ENCODE data around the gene KCNK2.
A peak's percentile ranks its signal among the peaks of the same experiment; 100 is the strongest.

KCNK2 gene

DNA sequence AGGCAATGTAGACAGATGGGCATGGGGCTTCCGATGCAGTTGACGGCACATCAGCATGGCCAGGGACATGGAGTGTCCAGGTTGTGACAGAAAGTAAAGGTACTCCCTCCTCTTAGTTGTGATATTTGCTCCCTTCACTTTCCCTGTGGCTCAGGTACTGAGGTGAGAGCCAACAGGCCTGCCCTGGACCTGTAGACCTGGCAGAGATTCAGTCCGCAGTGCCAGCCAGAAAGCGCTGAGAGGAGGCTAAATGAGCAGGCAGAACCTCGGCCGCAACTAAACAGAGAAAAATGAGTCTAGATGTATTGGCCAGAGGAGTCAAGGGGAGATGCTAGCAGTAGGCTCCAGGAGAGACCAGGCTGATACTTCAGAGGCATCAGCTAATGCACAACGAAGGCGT, 22.6 kb upstream of the KCNK2 start:
- Mint-ChIP-seq H3K27ac (no peak overlapping the region), H3K36me3 (ENCODE audit: low read depth) (no peaks in the 10 kb centered on the region)

DNA sequence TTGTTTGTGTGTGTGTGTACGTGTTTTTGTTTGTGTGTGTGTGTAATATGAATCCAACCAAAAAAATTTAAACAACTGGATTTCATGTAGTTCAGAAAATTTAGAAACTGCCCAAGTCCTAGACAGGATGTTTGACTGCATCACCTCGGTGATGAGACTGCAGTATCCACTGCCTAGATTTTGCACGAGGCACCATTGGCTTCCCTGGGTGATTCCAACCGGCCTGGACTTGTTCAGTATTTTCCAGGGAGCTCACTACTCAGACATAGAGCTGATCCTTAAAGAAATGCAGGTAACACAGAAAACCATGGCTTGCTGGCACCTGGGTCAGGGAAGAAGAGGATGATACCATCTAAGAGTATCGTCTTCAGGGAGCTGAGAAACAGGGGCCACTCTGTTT, 18.2 kb upstream of the KCNK2 start:
- DNase-seq = no peak
- Mint-ChIP-seq H3K4me1 (peaks cover 26% of the 10 kb centered on the region), H3K36me3 (ENCODE audit: low read depth) (no peaks in the 10 kb centered on the region), H3K9me3 (no peaks in the 10 kb centered on the region), H3K27me3 (ENCODE audit: low read depth, poor library complexity) (peaks cover 4% of the 10 kb centered on the region), H3K4me3 (no peak overlapping the region), H3K27ac (no peak overlapping the region)
- TF ChIP-seq, protein P1, sequence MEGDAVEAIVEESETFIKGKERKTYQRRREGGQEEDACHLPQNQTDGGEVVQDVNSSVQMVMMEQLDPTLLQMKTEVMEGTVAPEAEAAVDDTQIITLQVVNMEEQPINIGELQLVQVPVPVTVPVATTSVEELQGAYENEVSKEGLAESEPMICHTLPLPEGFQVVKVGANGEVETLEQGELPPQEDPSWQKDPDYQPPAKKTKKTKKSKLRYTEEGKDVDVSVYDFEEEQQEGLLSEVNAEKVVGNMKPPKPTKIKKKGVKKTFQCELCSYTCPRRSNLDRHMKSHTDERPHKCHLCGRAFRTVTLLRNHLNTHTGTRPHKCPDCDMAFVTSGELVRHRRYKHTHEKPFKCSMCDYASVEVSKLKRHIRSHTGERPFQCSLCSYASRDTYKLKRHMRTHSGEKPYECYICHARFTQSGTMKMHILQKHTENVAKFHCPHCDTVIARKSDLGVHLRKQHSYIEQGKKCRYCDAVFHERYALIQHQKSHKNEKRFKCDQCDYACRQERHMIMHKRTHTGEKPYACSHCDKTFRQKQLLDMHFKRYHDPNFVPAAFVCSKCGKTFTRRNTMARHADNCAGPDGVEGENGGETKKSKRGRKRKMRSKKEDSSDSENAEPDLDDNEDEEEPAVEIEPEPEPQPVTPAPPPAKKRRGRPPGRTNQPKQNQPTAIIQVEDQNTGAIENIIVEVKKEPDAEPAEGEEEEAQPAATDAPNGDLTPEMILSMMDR (IDR thresholded peaks at IDR 0.05) = no peak

More for the DNA sequence above, 22.6 kb upstream of the KCNK2 start:
- Mint-ChIP-seq H3K9me3 (no peaks in the 10 kb centered on the region), H3K4me3 (no peak overlapping the region), H3K4me1 (peaks cover 10% of the 10 kb centered on the region), H3K27me3 (ENCODE audit: low read depth, poor library complexity) (peaks cover 7% of the 10 kb centered on the region)
- no peak for DNase-seq
- TF ChIP-seq, protein P1 (IDR thresholded peaks at IDR 0.05) = no peak

DNA sequence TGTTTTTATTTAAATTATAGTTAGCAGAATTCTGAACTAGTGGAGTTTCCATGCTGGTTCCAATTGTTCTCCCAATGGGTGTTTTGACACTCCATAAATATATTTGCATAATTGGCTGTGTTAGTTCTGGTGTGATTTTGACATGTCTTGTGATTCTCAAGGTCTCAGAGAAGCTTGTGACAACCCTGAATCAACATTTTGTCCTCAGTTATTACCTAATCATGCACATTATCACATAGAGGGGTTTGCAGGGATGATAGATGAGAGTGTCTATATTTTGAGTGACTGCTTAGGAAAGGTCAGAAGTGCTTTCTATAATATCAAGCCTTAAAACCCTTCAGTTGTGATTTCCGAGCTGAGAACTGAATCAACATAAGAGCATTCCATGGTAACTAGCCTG, 11.5 kb upstream of the KCNK2 start:
- TF ChIP-seq, protein P1 (IDR thresholded peaks at IDR 0.05) = no peak
- H3K4me1 Mint-ChIP-seq = peaks cover 5% of the 10 kb centered on the region
- H3K27ac Mint-ChIP-seq = no peak overlapping the region
- H3K27me3 Mint-ChIP-seq (ENCODE audit: low read depth, poor library complexity) = peaks cover 17% of the 10 kb centered on the region
- no peaks in the 10 kb centered on the region for H3K36me3 Mint-ChIP-seq (ENCODE audit: low read depth)
- H3K4me3 Mint-ChIP-seq = no peak overlapping the region
- no peaks in the 10 kb centered on the region for H3K9me3 Mint-ChIP-seq
- no peak for DNase-seq

DNA sequence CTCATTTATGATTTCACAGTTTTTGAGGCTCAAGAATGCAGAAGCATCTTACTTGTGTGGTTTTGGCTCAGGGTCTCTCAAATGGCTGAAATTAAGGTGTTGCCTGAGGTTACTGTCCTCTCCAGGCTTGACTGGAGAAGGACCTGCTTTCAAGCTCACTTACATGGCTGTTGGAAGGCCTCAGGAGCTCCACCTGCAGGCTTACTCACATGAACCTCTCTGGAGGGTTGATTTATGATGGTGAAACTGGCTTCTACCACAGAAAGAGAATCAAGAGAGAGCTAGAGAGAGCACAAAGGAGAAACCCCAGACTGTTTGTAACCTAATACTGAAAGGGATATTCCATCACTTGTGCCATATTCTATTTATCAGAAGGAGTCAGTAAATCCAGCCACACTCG, 6.2 kb upstream of the KCNK2 start:
- peak; percentile 10 for DNase-seq
- Mint-ChIP-seq H3K4me3 (no peak overlapping the region), H3K27ac (no peak overlapping the region), H3K36me3 (ENCODE audit: low read depth) (no peaks in the 10 kb centered on the region), H3K4me1 (peaks cover 8% of the 10 kb centered on the region), H3K27me3 (ENCODE audit: low read depth, poor library complexity) (peaks cover 57% of the 10 kb centered on the region), H3K9me3 (no peaks in the 10 kb centered on the region)
- TF ChIP-seq, protein P1 (IDR thresholded peaks at IDR 0.05) = no peak

DNA sequence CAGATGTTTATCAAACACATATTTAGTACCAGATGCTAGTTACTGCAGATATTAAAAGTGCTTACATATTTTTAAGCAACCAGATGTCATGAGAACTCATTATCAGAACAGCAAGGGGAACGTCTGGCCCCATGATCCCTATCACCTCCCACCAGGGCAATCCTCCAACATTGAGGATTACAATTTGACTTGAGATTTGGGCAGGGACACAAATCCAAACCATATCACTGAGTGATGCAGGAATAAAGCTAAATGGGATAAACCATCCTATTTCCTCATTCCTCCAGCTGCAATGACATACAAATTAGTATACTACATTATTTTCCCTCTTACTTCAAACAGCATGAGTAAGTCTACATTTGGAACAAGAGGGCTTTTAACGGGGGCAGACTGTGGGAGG, 3.1 kb upstream of the KCNK2 start:
- H3K27me3 Mint-ChIP-seq (ENCODE audit: low read depth, poor library complexity) = peaks cover 72% of the 10 kb centered on the region

More for the DNA sequence above, 3.1 kb upstream of the KCNK2 start:
- H3K27ac Mint-ChIP-seq = no peak overlapping the region
- H3K4me1 Mint-ChIP-seq = peaks cover 29% of the 10 kb centered on the region
- H3K36me3 Mint-ChIP-seq (ENCODE audit: low read depth) = no peaks in the 10 kb centered on the region
- TF ChIP-seq, protein P1 (IDR thresholded peaks at IDR 0.05) = no peak
- H3K4me3 Mint-ChIP-seq = no peak overlapping the region
- no peak for DNase-seq
- no peaks in the 10 kb centered on the region for H3K9me3 Mint-ChIP-seq

All from nephron progenitor cell (in vitro differentiated cells).